Measurements from ENCODE around the gene EFR3B. TPM values are rescaled to one million over a fixed set of nuclear protein-coding genes. Genes with fewer than 3 reads are reported as not detected.

The EFR3B gene
- total and polyA plus RNA-seq, 2 of the 4 experiments (the other 2 are of a cell fraction), result 0.38 to 0.90 TPM

DNA sequence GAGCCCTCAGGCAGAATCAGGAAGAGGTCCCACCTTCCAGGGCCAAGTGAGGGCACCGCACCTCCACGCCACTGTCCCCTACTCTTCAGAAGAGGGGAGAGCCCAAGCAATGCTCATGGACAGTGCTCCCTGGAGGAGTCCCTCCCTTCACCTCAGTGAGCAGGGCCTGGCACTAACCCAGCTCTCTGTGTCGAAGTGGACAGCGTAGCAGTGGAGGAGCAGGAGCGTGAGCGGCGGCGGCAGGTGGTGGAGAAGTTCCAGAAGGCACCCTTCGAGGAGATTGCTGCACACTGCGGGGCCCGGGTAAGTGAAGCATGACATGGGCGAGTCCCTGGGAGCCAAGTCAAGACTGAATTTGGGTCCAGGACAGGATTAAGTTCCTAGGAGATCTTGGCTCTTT lies 109.8 kb downstream of the EFR3B start:
- Histone ChIP-seq H4K5ac (ENCODE audit: low read depth, low read length) (no peak overlapping the region), H3K36me3 (ENCODE audit: control insufficient read depth, insufficient read depth, low read length) (no peaks in the 10 kb centered on the region), H2AK9ac (replicated peaks; ENCODE audit: low read depth, low read length, poor library complexity) (no peak overlapping the region), H2AFZ (replicated peaks; ENCODE audit: low read length, poor library complexity) (no peak overlapping the region), H3K9ac (ENCODE audit: low read depth, low read length) (no peak overlapping the region), H4K20me1 (ENCODE audit: insufficient read depth, low read length) (no peaks in the 10 kb centered on the region), H3K4ac (ENCODE audit: low read depth, low read length) (no peak overlapping the region), H2BK120ac (ENCODE audit: low read depth, low read length) (no peak overlapping the region), H2BK20ac (ENCODE audit: low read depth, low read length) (no peak overlapping the region), H2BK15ac (ENCODE audit: low read depth, low read length) (no peak overlapping the region), H3K4me3 (ENCODE audit: insufficient read depth, low read depth, low read length) (no peak overlapping the region), H3K18ac (ENCODE audit: low read depth, low read length) (no peak overlapping the region), H3K56ac (ENCODE audit: extremely low read depth, insufficient read depth, low read length) (no peak overlapping the region), H3K23ac (ENCODE audit: low read depth, low read length) (no peak overlapping the region), H3K14ac (replicated peaks; ENCODE audit: low read depth, low read length) (no peak overlapping the region), H3K27ac (ENCODE audit: insufficient read depth, low read length) (no peak overlapping the region), H3K27me3 (ENCODE audit: control insufficient read depth, insufficient read depth, low read length) (no peaks in the 10 kb centered on the region; the same call in 1 of the 2 replicates), H4K8ac (ENCODE audit: low read depth in 2 of 2, low read length in 2 of 2) (no peak overlapping the region), H4K91ac (ENCODE audit: insufficient read depth, low read depth, low read length) (no peak overlapping the region), H2BK5ac (ENCODE audit: low read depth, low read length, poor library complexity, severe bottlenecking) (no peak overlapping the region), H3K79me1 (ENCODE audit: low read depth in 1 of 2, low read length in 2 of 2) (no peaks in the 10 kb centered on the region), H3K4me2 (ENCODE audit: low read depth, low read length) (no peak overlapping the region), H3K9me3 (ENCODE audit: control insufficient read depth, insufficient read depth, low read length) (no peaks in the 10 kb centered on the region), H2AK5ac (ENCODE audit: low read depth, low read length) (no peak overlapping the region), H3K4me1 (ENCODE audit: control insufficient read depth, insufficient read depth, low read length) (no peaks in the 10 kb centered on the region), H3K9me1 (ENCODE audit: insufficient read depth, low read length) (no peaks in the 10 kb centered on the region)
- 80% methylated on average over 3 of the region's 12 CpGs; no CpG with 5 or more reads in 1 of the 2 experiments for WGBS, 2 experiments (ENCODE audit: extremely low coverage in 2 of 2, insufficient read length in 1 of 2)
- DNase-seq, result no peak
- in situ Hi-C loops (cut with MboI; ENCODE audit: low sequenced_read_pairs), result no loop called here
- CTCF ChIA-PET, result interaction anchor here (0.6 kb wide), 1 partner anchor 225 kb away, joined by 4 read pairs; no protein-coding TSS in a partner anchor
- intact Hi-C loops (cut with micrococcal nuclease), result no loop called here
- TF ChIP-seq RFX5 (IDR thresholded peaks at IDR 0.05; ENCODE audit: low read depth, low read length) (no peak), CHD1 (IDR thresholded peaks at IDR 0.05; ENCODE audit: low read depth, low read length) (no peak), CEBPB (IDR thresholded peaks at IDR 0.05; ENCODE audit: low read depth, low read length) (no peak), NFE2L2 (IDR thresholded peaks at IDR 0.05; ENCODE audit: low read depth, low read length) (no peak), POLR2A (IDR thresholded peaks at IDR 0.05; ENCODE audit: low read depth, low read length) (no peak), FOS (IDR thresholded peaks at IDR 0.05; ENCODE audit: low read depth, low read length) (no peak), MAZ (IDR thresholded peaks at IDR 0.05; ENCODE audit: borderline replicate concordance, low read depth, low read length) (no peak), SMC3 (IDR thresholded peaks at IDR 0.05; ENCODE audit: low read depth, low read length) (no peak), MXI1 (IDR thresholded peaks at IDR 0.05; ENCODE audit: borderline replicate concordance, low read depth, low read length) (no peak), ELK1 (IDR thresholded peaks at IDR 0.05; ENCODE audit: borderline replicate concordance, low read depth, low read length) (no peak)
- no TSS peak for BruUV-seq (replicated peaks)
- dilution Hi-C loops (cut with HindIII; ENCODE audit: low sequenced_read_pairs, unreplicated experiment), result no loop called here
- ATAC-seq (ENCODE audit: low read depth), result no peak
- POLR2A ChIA-PET (ENCODE audit: unreplicated experiment), result no interaction called here

Measured in IMR-90 (cell line).